ENCODE data around the gene PLPPR3. TPM values are rescaled to one million over a fixed set of nuclear protein-coding genes. Genes with fewer than 3 reads are reported as not detected.

PLPPR3 gene
- total and polyA plus RNA-seq, 10 of the 15 experiments (the other 5 are each of a cell fraction or from before 2014, with no cell fraction given), result 0.07 TPM; not detected in 9

GRCh38 chr19:824885-825284 is 3.1 kb upstream of the PLPPR3 start:
- ChIA-PET POLR2A (no interaction called here), CTCF (no interaction called here), SMC1A (ENCODE audit: uncharacterized antibody, unreplicated experiment) (interaction anchor here (1.1 kb wide), 1 partner anchor 24 kb away, joined by 3 read pairs; no protein-coding TSS in a partner anchor), RAD21 (ENCODE audit: unreplicated experiment) (no interaction called here)
- FAIRE-seq (no peak), DNase-seq (ENCODE audit: low read depth, low spot score) (no peak), ATAC-seq (no peak)
- H3K9ac ChIP-seq (ENCODE audit: control insufficient read depth, insufficient read depth, low read length), result no peak overlapping the region
- H3K9me3 ChIP-seq (replicated peaks; ENCODE audit: control insufficient read depth, insufficient read depth, low read length), result no peaks in the 10 kb centered on the region
- no peak overlapping the region for H3K27ac ChIP-seq (ENCODE audit: control insufficient read depth, insufficient read depth)
- no peaks in the 10 kb centered on the region for H3K36me3 ChIP-seq (ENCODE audit: control insufficient read depth in 2 of 2, insufficient read depth in 2 of 2, low read length in 1 of 2)
- no peaks in the 10 kb centered on the region for H4K20me1 ChIP-seq (ENCODE audit: control insufficient read depth, insufficient read depth)
- in situ Hi-C loops (cut with MboI), result no loop called here
- BruUV-seq (replicated peaks), result no TSS peak
- H3K27me3 ChIP-seq (replicated peaks in 1 of 2; ENCODE audit: control insufficient read depth in 2 of 2, insufficient read depth in 2 of 2, low read length in 1 of 2), result no peaks in the 10 kb centered on the region
- no peaks in the 10 kb centered on the region for H3K79me2 ChIP-seq (ENCODE audit: control insufficient read depth, insufficient read depth, low read length)
- TF ChIP-seq SMAD1 (IDR thresholded peaks at IDR 0.05; ENCODE audit: low read depth, partially characterized antibody), result no peak
- TF ChIP-seq SPI1 (IDR thresholded peaks at IDR 0.05; ENCODE audit: borderline replicate concordance, insufficient read depth, low read depth, low read length), result no peak
- TF ChIP-seq PKNOX1 (IDR thresholded peaks at IDR 0.05), result no peak
- no peak for TF ChIP-seq CHD2 (IDR thresholded peaks at IDR 0.05; ENCODE audit: borderline replicate concordance, low read depth, low read length)
- no peak for TF ChIP-seq TBL1XR1 (IDR thresholded peaks at IDR 0.05; ENCODE audit: low read depth, low read length)
- TF ChIP-seq FOS (IDR thresholded peaks at IDR 0.05; ENCODE audit: borderline replicate concordance, extremely low read depth, insufficient read length), result no peak
- TF ChIP-seq NFYA (IDR thresholded peaks at IDR 0.05; ENCODE audit: borderline replicate concordance, low read depth, low read length), result no peak
- no peak for TF ChIP-seq HDAC6 (IDR thresholded peaks at IDR 0.05; ENCODE audit: unreplicated experiment)
- no peak for TF ChIP-seq FOXM1 (IDR thresholded peaks at IDR 0.05; ENCODE audit: low read depth, low read length)
- TF ChIP-seq SMC3 (IDR thresholded peaks at IDR 0.05; ENCODE audit: borderline replicate concordance, low read length), result no peak
- no peak overlapping the region for H3K4me2 ChIP-seq (ENCODE audit: control insufficient read depth, insufficient read depth)
- no peak overlapping the region for H3K4me3 ChIP-seq
- intact Hi-C loops (cut with micrococcal nuclease; ENCODE audit: unreplicated experiment), result no loop called here
- H3K4me1 ChIP-seq (ENCODE audit: control insufficient read depth, insufficient read depth, low read length), result no peaks in the 10 kb centered on the region
- 53% methylated on average over 15 of the region's 15 CpGs for WGBS (ENCODE audit: insufficient coverage, insufficient replicate concordance, low lambda C conversion rate, missing lambda C conversion rate)
- H2AFZ ChIP-seq (ENCODE audit: control insufficient read depth, low read depth, low read length), result no peak overlapping the region

Measured in GM12878 (cell line).